Stimulated activated CD8-positive, alpha-beta memory T cell treated with anti-CD3 and anti-CD28 coated beads, Interleukin-15, amount 100 ng/mL, for 1 hour (primary cell): ENCODE data around the gene MAFG.
A peak's percentile ranks its signal among the peaks of the same experiment; 100 is the strongest.

ENCODE experiments used
- DNase-seq: peaks from one replicate; pipeline ENCODE4 v3.0.0-alpha.2; 2020; ENCODE audit warnings: low read depth

The MAFG gene

DNA sequence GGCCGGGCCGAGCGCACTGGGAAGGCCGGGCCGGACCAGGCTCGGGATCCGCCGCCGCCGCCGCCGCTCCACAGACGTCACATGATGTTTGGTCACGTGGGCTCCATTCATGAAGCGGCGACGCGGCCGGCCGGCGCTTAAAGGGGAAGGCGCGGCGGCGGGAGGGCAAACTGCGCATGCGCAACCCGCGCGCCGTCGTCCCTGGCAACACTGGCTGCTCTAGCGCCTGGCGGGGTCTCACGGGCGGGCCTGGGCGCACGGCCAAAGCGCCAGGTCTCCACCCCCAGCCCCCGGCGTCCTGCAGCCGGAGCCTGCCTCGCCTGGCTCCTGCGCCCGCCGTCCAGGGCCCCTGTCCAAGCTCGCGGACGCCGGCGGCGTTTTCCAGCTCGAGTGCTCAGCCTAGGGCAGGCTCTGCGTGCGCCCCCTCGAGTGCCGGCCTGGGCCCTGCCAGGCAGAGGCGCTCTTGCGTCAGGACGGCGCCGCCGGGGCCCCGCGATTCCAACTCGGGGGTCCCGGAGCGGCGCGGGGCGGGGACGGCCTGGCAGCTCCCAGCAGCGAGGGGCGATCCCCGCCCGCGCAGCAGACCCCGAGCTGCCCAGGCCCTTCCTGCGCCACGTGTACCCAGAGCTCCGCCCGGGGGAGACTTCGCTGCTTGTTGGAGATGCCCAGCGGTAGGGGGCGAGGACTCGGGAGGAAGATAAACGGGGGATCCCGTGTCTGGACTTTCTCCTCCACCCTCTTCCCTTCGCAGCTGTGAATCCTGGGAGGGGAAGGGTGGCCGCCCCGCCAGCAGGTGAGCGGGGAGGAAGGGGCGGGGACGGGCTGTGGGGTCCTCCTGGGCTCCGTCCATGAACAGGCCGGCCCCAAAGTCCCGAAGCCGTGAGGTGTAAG is at the start of gene MAFG:
Gene MAFG, minus strand, starts transcription at position 83 of the 891 bp plus-strand sequence. CDS start 4,550 bp downstream, outside the sequence.
- DNase-seq: peak; percentile 73

DNA sequence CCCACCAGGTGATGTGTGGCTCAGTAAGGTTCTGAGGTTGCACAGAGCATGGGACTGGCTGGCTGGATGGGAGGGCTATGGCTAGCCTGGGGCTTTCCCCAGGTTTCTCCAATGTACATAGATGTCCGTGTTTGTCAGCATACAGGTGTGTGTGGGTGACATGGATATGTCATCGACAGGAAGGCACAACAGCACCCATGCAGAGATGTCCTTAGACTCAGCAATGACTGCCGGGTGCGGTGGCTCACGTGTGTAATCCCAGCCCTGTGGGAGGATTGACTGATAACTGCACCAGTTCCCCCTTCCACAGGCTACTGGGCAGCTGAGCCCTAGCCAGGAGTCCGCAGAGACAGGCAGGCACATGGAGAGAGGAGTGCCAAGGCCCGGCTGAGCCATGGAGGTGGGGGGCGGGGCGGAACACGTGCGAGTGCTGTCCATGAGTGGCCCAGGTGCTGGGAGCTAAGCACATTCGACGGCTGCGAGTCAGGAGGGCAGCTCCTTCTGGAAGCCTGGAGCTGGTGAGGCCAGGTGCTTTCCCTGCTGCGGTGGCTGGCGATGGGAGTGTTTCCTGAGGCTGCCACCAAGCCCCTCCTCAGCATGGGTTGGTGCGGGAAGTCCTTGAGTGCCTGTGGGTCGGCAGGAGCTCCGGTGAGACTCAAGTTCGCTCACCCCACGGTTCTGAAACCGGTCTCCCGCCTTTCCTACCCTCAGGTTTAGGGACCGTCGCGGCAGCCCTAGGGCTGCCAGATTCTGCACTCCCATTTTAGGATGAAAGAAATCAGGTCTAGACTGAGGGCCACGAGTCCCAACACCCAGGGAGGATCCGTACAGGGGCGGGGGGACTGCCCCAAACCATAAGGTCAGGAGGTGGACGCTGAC is 49.0 kb upstream of the MAFG start:
- no peak for DNase-seq

GRCh38 chr17:81973432-81973831 is 45.9 kb upstream of the MAFG start:
- DNase-seq: no peak

DNA sequence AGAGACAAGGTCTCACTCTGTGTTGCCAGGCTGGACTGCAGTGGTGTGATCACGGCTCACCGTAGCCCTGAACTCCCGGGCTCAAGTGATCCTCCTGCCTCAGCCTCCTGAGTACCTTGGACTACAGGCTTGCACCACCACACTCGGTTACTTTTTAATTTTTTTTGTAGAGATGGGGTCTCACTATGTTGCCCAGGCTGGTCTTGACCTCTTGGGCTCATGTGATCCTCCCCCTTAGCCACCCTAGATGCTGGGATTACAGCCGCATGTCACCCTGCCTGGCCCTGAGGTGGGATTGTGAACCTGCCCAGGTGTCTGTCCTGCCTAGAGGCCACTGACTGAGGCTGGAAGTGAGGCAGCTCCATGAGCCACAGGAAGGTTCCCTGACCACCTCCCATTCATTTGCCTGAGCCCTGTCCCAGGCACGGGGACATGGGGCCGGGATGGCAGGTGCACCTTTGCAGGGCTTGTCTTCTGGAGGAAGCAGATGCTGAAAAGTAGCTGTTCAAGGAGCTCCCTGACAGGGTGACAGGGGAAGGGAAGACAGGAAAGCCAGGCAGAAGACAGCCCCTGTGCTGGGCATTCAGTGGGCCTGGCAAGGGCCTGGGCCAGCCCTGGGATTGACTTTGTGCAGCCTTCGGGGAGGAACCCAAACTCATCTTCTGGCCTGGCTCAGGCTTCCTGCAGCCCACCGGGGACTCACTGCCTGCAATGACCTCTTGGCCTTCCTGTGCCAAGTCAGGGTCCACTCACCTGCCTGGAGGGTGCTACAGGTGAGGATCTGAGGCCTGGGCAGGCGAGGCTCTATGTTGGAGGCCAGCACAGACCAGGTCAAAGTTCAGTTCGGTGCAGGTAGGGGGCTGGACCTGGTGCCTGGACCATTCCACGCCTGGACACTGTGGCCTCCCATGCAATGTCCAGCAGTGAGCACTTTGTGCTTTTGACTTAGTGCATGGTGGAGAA is 41.6 kb upstream of the MAFG start:
- no peak for DNase-seq

GRCh38 chr17:81968396-81968745 is 40.8 kb upstream of the MAFG start:
- no peak for DNase-seq

- DNase-seq: peak; percentile 64
These were observed 40.2 kb upstream of the MAFG start for GRCh38 chr17:81967533-81968395.

GRCh38 chr17:81967244-81967532 is 39.7 kb upstream of the MAFG start:
- no peak for DNase-seq

- no peak for DNase-seq
These were observed 39.1 kb upstream of the MAFG start for GRCh38 chr17:81966343-81967243.

DNA sequence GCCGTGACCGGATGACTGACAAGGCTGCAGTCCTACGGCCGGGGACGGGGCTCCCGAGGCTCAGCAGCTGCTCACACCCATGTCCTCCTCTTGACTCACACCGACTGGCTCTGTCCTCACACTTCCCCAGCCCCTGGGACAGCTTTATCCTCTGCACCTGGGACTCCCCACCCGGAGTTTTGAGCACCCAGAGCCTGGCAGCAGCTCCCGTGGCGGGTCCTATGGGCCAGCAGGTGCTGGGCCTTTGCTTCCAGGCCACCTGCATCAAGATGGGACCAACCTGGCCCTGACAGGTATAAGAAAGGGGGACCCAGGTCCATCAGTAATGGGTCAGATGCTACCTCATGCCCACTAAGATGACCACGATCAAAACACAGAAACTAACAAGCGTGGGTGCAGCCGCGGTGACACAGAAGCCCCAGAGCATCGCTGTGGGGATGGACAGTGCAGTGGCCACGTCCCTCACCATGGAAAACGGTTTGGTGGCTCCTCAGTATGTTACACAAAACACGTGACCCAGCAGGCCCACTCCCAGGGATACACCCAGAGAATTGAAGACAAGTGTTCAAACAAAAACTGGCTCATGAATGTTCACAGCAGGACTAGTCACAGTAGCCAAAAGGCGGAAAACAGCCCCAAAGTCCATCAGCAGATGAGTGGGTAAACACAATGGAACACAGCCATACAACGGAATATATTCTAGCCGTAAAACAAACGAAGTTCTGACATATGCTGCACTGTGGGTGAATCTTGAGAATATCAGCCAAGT is 36.7 kb upstream of the MAFG start:
- no peak for DNase-seq

- DNase-seq: no peak
These were observed 35.2 kb upstream of the MAFG start for GRCh38 chr17:81962499-81963441.

- DNase-seq: no peak
These were observed 34.3 kb upstream of the MAFG start for GRCh38 chr17:81961521-81962498.

- DNase-seq: no peak
These were observed 33.6 kb upstream of the MAFG start, which contains the start of gene NOTUM for GRCh38 chr17:81961087-81961511. NOTUM (minus strand) TSS chr17:81961187; CDS start chr17:81960909, 278 bp downstream.

DNA sequence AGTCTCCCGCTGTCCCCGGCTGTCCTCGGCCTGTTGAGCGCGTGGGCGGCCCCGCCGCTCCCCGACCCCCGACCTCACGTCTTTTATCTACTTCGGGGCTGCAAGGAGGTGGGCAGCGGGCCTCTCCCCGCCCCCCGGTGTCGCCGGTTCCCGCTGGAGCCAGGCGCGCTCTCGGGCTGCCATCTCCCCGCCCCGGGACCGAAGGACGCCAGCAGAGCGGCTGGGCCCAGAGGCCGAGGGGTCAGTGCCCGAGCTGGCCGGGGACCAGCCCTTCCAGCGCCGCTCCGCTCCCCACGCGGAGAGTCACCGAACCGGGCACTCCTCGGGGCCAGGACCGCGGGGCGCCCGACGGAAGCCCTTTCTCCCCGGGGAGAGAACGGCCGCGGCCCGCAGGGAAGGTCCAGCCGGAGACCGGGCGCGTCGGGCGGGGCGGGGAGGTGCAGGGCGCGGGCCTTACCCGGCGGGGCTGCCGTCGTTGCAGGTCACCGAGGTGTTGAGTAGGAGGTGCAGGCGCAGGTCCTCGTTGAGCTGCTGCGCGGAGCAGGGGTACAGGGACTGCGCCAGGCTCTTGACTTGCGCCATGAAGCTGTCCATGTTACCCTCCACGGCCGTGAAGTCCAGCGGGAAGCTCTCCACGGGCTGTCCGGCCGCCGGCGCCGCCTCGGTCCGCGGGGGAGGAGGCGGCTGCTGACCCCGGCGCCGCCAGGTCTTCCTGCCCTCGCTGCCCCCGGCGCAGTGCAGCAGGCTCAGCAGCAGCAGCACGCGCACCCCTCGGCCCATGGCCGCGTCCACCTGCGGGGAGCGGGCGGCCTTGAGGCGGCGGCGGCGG is 32.8 kb upstream of the MAFG start:
- no peak for DNase-seq

DNA sequence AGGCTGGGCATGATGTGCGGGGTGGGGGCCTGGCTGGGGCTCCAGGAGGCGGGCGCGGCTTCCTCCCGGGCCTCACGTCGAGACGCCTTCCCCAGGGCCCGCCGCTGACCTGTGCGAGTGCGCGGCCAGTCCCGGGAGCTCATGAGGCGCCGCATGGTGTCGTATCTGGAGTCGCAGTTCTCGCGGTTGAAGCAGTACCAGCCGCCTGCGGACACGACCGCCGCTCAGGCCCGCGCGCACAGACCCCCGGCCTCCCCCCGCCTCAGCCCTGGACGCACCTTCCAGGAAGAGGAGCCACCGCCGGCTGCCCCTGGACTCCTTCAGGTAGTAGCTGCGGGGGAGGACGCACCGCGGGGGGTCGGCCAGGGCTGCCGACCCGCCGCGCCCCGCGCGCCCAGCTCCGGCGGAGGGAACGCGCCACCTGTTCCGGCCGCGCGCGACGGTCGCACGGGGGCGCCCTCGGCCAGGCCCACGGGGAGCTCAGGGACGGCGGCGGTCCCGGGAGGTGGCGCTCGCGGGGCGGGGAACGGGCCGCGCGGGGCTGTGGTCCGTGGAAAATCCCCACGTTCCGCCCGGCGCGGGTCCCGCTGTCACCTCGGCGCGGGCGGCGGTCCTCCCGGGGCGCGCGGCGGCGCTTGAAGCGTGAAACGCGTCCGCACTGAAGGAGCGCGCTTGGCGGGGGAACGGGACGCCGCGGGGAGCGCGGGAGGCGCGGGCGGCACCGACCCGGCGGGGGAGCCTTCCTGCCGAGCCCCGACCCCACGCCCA is 32.0 kb upstream of the MAFG start:
- DNase-seq: peak; percentile 62
